T-helper 2 cell treated with Interferon-gamma antibody and Interleukin-4, amounts not matched to agents 100 ng/mL and 5 ng/mL, for 36 hours (primary cell): Measurements from ENCODE around the gene FAM219A. TPM values are rescaled to one million over a fixed set of nuclear protein-coding genes. Genes with fewer than 3 reads are reported as not detected.

Experiments
- intact Hi-C: fragments of 100-400 bp; cut with micrococcal nuclease; formaldehyde crosslinking; loops from one replicate; pipeline ENCODE4 v1.15.1; 2023
- total RNA-seq: library from RNA; stranded (reverse); gene quantifications from 2 replicates; pipeline ENCODE4 v1.2.3, GENCODE V29; 2022

Gene FAM219A, protein sequence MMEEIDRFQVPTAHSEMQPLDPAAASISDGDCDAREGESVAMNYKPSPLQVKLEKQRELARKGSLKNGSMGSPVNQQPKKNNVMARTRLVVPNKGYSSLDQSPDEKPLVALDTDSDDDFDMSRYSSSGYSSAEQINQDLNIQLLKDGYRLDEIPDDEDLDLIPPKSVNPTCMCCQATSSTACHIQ
- total RNA-seq, result 15.0 and 16.0 TPM in 2 replicates

- intact Hi-C loops, result loop anchor here (1.0 to 5.0 kb wide), 8 partner anchors 65 to 654 kb away; partner anchors contain the start of genes DNAJB5, KIF24, NUDT2 and RPP25L
Measured at GRCh38 chr9:34458013-34458958, at the start of gene FAM219A, which contains the start of gene DNAI1. Gene FAM219A, minus strand, starts transcription at chr9:34458570. Its CDS starts 307 bp downstream, at chr9:34458263. Gene DNAI1, plus strand, starts transcription at chr9:34458805. Its CDS starts 201 bp downstream, at chr9:34459006.

- intact Hi-C loops, result loop anchor here (10.0 kb wide), 1 partner anchor 173 kb away; no protein-coding TSS in a partner anchor
Measured at GRCh38 chr9:34507966-34508365, 49.6 kb upstream of the FAM219A start.

DNA sequence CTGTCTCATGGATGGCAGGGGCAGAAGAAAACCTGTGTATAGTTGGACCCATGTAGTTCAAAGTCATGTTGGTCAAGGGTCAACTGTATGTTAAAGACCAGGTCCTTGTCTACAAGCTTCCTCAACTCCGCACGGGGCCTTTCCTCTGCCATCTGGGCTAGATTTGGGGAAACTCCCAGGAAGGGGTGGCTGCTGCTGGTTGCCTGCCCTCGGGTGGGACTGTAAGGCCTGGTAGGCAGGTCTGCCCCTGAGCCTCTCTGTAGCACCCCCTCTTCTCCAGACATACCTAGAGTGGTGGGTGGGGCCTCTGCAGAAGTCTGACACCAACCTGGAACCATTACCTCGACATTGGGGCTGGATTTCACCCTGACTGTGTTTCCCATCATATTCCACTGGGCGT lies 49.2 kb upstream of the FAM219A start:
- intact Hi-C loops, result loop anchor here (10.0 kb wide), 1 partner anchor 173 kb away; no protein-coding TSS in a partner anchor

- intact Hi-C loops, result loop anchor here (10.0 kb wide), 1 partner anchor 172 kb away; no protein-coding TSS in a partner anchor
Measured at GRCh38 chr9:34506623-34507022, 48.3 kb upstream of the FAM219A start.

GRCh38 chr9:34505370-34506120 lies 47.2 kb upstream of the FAM219A start:
- intact Hi-C loops, result loop anchor here (10.0 kb wide), 1 partner anchor 171 kb away; no protein-coding TSS in a partner anchor

DNA sequence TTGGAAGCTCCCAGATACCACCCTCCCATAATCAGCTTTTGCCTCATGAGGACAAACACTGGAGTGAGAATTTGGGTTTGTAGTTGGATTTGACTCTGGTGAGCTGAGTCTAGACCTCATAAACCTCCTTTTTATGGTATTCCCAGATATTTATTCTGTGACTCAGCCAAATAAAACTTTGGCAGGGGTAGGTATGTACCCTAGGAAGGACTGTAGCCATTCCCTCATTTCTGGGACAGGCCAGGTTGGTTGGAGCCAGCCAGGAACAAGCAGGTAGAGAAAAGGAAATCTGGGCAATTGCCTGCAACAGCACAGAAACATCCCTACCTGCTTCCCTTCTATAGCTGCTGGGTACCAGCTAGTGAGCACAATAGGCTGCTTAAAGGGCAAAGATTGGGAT lies 45.0 kb upstream of the FAM219A start:
- intact Hi-C loops, result loop anchor here (10.0 kb wide), 1 partner anchor 169 kb away; no protein-coding TSS in a partner anchor

GRCh38 chr9:34502891-34503290 lies 44.5 kb upstream of the FAM219A start:
- intact Hi-C loops, result loop anchor here (10.0 kb wide), 1 partner anchor 168 kb away; no protein-coding TSS in a partner anchor

DNA sequence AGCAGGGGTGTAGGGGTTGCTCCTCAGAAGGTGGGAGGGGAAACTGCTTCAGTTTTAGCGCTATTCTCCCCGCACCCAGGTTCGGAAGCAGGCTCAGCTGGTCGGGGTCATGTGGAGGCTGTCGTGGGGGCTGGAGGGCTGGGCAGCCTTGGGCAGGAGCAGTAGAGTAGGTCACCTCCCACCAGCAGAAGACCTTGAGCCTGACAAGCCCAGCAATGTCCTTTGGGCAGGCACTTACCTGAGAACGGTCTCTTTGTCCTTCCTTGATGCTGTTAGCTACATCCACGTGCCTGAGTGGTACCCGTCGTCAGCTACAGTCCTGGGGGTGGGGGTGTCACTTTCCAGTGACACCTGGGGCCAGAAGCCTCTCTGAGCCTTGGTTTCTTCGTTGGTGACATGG lies 44.1 kb upstream of the FAM219A start:
- intact Hi-C loops, result loop anchor here (10.0 kb wide), 1 partner anchor 168 kb away; no protein-coding TSS in a partner anchor

DNA sequence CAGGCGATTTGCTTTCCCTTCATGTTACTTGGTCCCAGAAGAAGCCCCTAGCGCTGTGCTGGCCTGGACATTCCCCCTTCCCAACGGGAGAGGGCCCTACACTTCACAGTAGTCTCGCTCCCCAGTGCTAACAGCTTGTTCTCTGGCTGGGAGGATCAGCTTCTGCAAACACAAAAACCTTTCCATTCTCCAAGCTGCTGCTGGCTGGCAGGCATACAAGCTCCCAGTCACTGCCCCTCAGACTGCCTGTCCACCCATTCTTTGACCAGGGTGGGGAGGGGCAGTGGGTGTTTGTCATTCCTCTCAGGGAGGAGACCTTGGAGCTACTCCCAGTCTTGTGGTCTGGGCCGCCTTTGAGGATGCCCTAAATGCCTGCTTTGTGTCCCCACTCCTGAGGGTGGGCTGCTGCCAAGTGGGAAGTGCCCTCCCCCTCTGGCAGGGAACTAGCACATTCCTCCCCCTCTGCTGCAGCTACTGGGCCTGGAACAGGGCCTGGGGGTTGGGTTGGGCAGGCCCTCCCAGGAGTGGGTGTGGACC lies 43.6 kb upstream of the FAM219A start:
- intact Hi-C loops, result loop anchor here (10.0 kb wide), 1 partner anchor 167 kb away; no protein-coding TSS in a partner anchor

DNA sequence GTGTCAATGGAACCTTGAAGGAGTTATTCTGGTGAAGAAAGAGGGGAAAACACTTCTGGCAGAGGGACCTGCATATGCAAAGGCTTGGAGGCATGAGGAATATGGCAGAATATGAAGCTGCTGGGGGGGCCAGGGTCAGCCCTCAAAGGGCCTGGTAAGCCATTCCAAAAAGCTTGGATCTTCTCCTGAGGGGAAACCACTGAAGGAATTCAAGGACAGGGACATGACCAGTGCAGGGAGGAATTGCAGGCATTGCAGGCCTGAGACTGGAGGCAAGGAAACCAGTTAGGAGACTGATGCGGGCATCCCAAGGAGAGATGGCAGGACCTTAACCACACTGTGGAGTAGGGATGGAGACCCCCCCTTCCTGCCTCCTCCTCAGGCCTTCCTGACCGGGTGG lies 43.0 kb upstream of the FAM219A start:
- intact Hi-C loops, result loop anchor here (10.0 kb wide), 1 partner anchor 167 kb away; no protein-coding TSS in a partner anchor

GRCh38 chr9:34500623-34501267 lies 42.4 kb upstream of the FAM219A start:
- intact Hi-C loops, result loop anchor here (1.0 to 10.0 kb wide), 3 partner anchors 63 to 166 kb away; no protein-coding TSS in a partner anchor

DNA sequence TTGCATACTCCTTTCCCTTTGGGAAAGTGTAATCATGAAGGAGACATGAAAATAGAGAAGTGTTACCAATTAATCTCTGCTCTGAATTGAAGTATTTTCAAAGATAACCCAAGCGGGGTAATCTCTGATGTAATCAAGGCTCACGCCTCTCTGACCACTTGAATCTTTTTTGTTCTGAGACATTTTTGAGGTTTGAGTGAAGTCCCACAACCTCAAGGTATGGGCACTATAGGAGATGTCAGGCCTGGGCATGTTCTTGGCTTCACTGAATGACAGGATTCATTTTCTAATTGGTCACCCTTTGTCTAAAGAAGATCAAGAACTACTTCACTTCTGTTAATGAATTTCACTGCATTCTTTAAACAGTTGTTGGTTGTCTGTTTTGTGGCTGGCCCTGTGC lies 40.7 kb upstream of the FAM219A start:
- intact Hi-C loops, result no loop called here

GRCh38 chr9:34498553-34498952 lies 40.2 kb upstream of the FAM219A start:
- intact Hi-C loops, result no loop called here

GRCh38 chr9:34496149-34496712 lies 37.9 kb upstream of the FAM219A start:
- intact Hi-C loops, result no loop called here

DNA sequence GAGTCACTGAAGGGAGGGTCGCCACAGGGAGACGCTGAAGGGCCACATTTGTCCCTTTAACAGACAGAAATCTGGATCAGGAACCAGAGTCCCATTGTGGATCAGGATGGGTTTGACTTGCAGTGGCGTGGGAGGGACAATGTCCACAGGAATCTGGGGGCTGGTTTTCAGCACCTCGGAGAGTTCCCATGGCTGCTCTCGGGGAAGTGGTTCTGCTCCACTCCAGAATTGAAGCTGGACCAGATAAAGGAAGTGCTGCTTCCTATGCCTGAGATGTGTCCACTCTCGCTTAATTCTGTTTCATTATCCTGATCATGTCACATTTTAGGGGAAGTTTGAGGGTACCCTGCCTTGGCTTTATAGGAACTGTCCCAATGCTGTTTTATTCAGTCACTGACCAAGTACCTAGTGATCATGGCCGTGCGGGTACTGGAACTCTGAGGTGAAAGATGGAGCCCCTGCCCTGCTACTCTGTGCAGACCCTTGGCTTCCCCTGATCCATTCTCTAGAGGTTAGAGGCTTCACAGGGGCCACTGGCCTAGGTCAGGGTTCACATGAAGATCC lies 35.7 kb upstream of the FAM219A start:
- intact Hi-C loops, result no loop called here

DNA sequence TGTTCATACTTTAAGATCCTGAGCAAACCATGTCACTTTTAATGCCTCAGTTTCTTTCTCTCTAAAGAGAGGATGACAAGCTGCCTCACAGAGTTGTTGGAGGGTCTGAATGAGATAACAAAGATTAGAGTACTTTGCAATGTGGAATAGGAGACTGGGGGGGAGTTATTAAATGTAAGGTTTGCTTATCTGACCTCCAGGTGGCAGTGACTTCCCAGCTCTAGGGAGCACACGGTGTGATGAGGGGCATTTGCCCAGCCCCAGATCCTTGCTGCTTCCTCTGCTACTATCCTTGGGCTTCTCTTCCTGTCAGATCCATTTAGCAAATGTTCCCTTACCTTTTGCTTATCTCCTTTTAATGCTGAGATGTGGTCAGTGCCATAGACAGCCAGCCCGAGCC lies 33.7 kb upstream of the FAM219A start:
- intact Hi-C loops, result no loop called here

- intact Hi-C loops, result no loop called here
Measured at GRCh38 chr9:34491596-34491995, 33.2 kb upstream of the FAM219A start.

- intact Hi-C loops, result no loop called here
Measured at GRCh38 chr9:34490760-34491159, 32.4 kb upstream of the FAM219A start.

- intact Hi-C loops, result no loop called here
Measured at GRCh38 chr9:34490360-34490759, 32.0 kb upstream of the FAM219A start.
